Measurements from ENCODE around the gene ADARB1. TPM values are rescaled to one million over a fixed set of nuclear protein-coding genes. Genes with fewer than 3 reads are reported as not detected.

Gene ADARB1
- total and polyA plus RNA-seq, 2 of the 8 experiments (the other 6 are each of a cell fraction or from before 2014, with no cell fraction given), result 4.7 to 14.9 TPM

DNA sequence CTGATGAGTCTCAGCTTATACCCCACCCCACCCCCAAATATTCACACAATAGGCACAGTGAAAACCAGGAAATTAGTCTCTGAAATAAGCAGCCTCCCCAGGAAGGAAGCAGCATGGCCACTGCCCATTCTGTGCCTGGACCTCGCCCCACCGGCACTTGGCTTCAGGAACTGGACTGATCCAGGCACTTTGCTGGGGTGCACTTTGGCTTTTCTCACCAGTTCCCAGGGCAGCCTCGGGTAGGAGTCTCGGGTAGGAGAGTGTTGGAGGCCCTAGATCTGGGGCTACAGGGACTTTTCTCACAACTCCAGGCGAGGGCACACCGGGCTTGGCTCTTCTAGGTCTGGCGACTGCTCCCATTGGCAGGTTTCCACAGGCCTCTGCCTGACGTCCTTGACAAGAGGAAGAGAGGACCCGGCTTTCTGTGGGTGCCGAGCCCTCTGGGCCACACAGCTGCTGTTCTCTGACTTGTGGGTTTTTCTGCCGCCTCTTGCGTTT lies 18.7 kb downstream of the ADARB1 start:
- no peak overlapping the region for H3K14ac ChIP-seq (ENCODE audit: insufficient read length)
- no peaks in the 10 kb centered on the region for H4K20me1 ChIP-seq (replicated peaks in 1 of 2; ENCODE audit: control insufficient read depth in 1 of 2, insufficient read depth in 2 of 2, low read length in 2 of 2)
- H2AK5ac ChIP-seq (ENCODE audit: low read depth, low read length), result no peak overlapping the region
- H2BK120ac ChIP-seq (replicated peaks; ENCODE audit: low read depth, low read length), result no peak overlapping the region
- no peak overlapping the region for H3K4ac ChIP-seq (replicated peaks; ENCODE audit: insufficient read length, low read depth, low read length)
- H3K36me3 ChIP-seq (ENCODE audit: control insufficient read depth in 2 of 4, insufficient read depth in 4 of 4, low read length in 3 of 4), result no peaks in the 10 kb centered on the region
- no peak overlapping the region for H4K91ac ChIP-seq (replicated peaks; ENCODE audit: insufficient read length, low read length)
- H3K23ac ChIP-seq (ENCODE audit: insufficient read length), result no peak overlapping the region
- no peak overlapping the region for H2BK15ac ChIP-seq (ENCODE audit: low read length)
- no peaks in the 10 kb centered on the region; a peak in 1 of 7 replicates for H3K4me1 ChIP-seq (replicated peaks in 1 of 4; ENCODE audit: control insufficient read depth in 3 of 4, insufficient read depth in 4 of 4, low read length in 3 of 4)
- no peak overlapping the region for H2BK5ac ChIP-seq (ENCODE audit: low read depth, low read length)
- no peak overlapping the region for H3K4me2 ChIP-seq (ENCODE audit: insufficient read depth in 1 of 2, low read depth in 2 of 2, low read length in 2 of 2)
- H2BK20ac ChIP-seq (ENCODE audit: low read length), result no peak overlapping the region
- H3K9me3 ChIP-seq (ENCODE audit: insufficient read depth in 2 of 2, low read depth in 1 of 2, low read length in 1 of 2), result no peaks in the 10 kb centered on the region
- FAIRE-seq (no peak), DNase-seq (ENCODE audit: low read depth in 1 of 2, low spot score in 2 of 2) (no peak)
- H3K9ac ChIP-seq (replicated peaks in 1 of 4; ENCODE audit: extremely low read depth in 1 of 4, low read depth in 3 of 4, low read length in 3 of 4), result no peak overlapping the region
- CTCF ChIA-PET (ENCODE audit: partially characterized antibody), result interaction anchor here (1.0 to 1.2 kb wide), 2 partner anchors 27 to 34 kb away, joined by 3 to 6 read pairs; no protein-coding TSS in a partner anchor
- H3K23me2 ChIP-seq (ENCODE audit: low read depth, low read length), result no peaks in the 10 kb centered on the region
- H3K18ac ChIP-seq (ENCODE audit: extremely low read depth, low read length), result no peak overlapping the region
- no peak overlapping the region for H3K4me3 ChIP-seq (ENCODE audit: extremely low read depth in 1 of 4, insufficient read depth in 2 of 4, low read depth in 3 of 4, low read length in 4 of 4)
- TF ChIP-seq HDAC2 (IDR thresholded peaks at IDR 0.05; ENCODE audit: borderline replicate concordance in 1 of 2, low read depth in 2 of 2, low read length in 2 of 2), result no peak
- TF ChIP-seq YY1 (IDR thresholded peaks at IDR 0.05; ENCODE audit: low read depth, low read length), result no peak
- no peak for TF ChIP-seq SAP30 (IDR thresholded peaks at IDR 0.05; ENCODE audit: insufficient read depth, insufficient replicate concordance, low read length)
- no peak for TF ChIP-seq SIRT6 (IDR thresholded peaks at IDR 0.05; ENCODE audit: low read length)
- TF ChIP-seq, protein P1, sequence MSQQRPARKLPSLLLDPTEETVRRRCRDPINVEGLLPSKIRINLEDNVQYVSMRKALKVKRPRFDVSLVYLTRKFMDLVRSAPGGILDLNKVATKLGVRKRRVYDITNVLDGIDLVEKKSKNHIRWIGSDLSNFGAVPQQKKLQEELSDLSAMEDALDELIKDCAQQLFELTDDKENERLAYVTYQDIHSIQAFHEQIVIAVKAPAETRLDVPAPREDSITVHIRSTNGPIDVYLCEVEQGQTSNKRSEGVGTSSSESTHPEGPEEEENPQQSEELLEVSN (IDR thresholded peaks at IDR 0.05), result no peak
- H3K79me2 ChIP-seq (ENCODE audit: control insufficient read depth in 1 of 2, insufficient read depth in 2 of 2, low read length in 2 of 2), result 0 out of 4 replicates have a peak, but pooled peaks cover 0 to 8% of the 10 kb centered on the region in 2 experiments
- no peak overlapping the region for H4K5ac ChIP-seq (ENCODE audit: insufficient read length, low read depth, low read length)
- H4K8ac ChIP-seq (ENCODE audit: extremely low read depth, insufficient read depth, low read length), result no peak overlapping the region; the same call in 1 of the 2 replicates
- no peak overlapping the region for H3K56ac ChIP-seq (replicated peaks; ENCODE audit: insufficient read length, low read depth, low read length)
- 88% methylated on average over 12 of the region's 12 CpGs; no CpG with 5 or more reads in 1 of the 2 experiments for WGBS, 2 experiments (ENCODE audit: extremely low coverage in 1 of 2, insufficient coverage in 1 of 2, insufficient read length in 1 of 2, insufficient replicate concordance in 2 of 2, low coverage in 1 of 2, low lambda C conversion rate in 2 of 2, missing lambda C conversion rate in 1 of 2)
- H2BK12ac ChIP-seq (ENCODE audit: low read depth, low read length), result no peak overlapping the region
- no peak overlapping the region for H3K27ac ChIP-seq (ENCODE audit: low read depth, low read length)
- H3K79me1 ChIP-seq (ENCODE audit: low read depth, low read length), result peaks cover 7% of the 10 kb centered on the region; the same call in 1 of the 2 replicates
- no peaks in the 10 kb centered on the region for H3K27me3 ChIP-seq (replicated peaks in 1 of 4; ENCODE audit: control insufficient read depth in 3 of 4, extremely low read depth in 1 of 4, insufficient read depth in 3 of 4, low read length in 3 of 4)
- POLR2A ChIA-PET (ENCODE audit: partially characterized antibody), result no interaction called here
- H2AFZ ChIP-seq (ENCODE audit: low read length), result no peak overlapping the region

Measured in H1 (cell line).